HEK293 (cell line): ENCODE measurements around the gene RNASEH2A.

Experiments
- CTCF ChIA-PET: fragments of 350-600 bp; formaldehyde crosslinking; extraction: SDS; loops from one replicate; lab custom pipeline; 2021; ENCODE audit warnings: antibody characterized with exemption; lab: Yijun Ruan, JAX
- POLR2A ChIA-PET: fragments of 300-600 bp; formaldehyde crosslinking; extraction: SDS; loops from one replicate; lab custom pipeline; 2020; ENCODE audit warnings: antibody characterized with exemption, inconsistent platforms; lab: Yijun Ruan, JAX
- H3K27ac ChIP-seq: fragments of 200-500 bp; sonication (Bioruptor generic); 2 replicates; pipeline ENCODE4 v1.5.1; 2014; ENCODE audit warnings: low read depth, low read length, control low read depth, inconsistent platforms; ENCODE audit errors: extremely low read depth
- H3K36me3 ChIP-seq, 2 experiments: fragments of 200-500 bp in 1 of 2; sonication (Bioruptor generic) in 1 of 2; 1 replicate in 1 of 2; 2 replicates in 1 of 2; pipeline ENCODE4 v1.5.1; 2014 to 2017; ENCODE audit warnings: inconsistent platforms in 2 of 2, low read length in 2 of 2; ENCODE audit not compliant: control insufficient read depth in 2 of 2, insufficient read depth in 1 of 2
- H3K4me1 ChIP-seq: fragments of 200-500 bp; sonication (Bioruptor generic); 2 replicates; pipeline ENCODE4 v1.5.1; 2014; ENCODE audit warnings: mild to moderate bottlenecking, low read length, inconsistent platforms; ENCODE audit not compliant: control insufficient read depth, insufficient read depth
- H3K4me3 ChIP-seq: 2 replicates; pipeline ENCODE4 v1.5.1; 2011; ENCODE audit warnings: low read depth, mild to moderate bottlenecking, control low read depth, low read length, moderate library complexity
- H3K9me3 ChIP-seq: fragments of 200-500 bp; sonication (Bioruptor generic); 2 replicates; pipeline ENCODE4 v1.5.1; 2014; ENCODE audit warnings: low read depth, low read length, inconsistent platforms; ENCODE audit not compliant: control insufficient read depth, insufficient read depth
- EGR2 ChIP-seq: fragments of 450-650 bp; formaldehyde crosslinking; IDR thresholded peaks from 2 replicates; pipeline ENCODE4 v1.5.1; 2016; ENCODE audit warnings: low read depth, missing biosample characterization, missing genetic modification characterization
- HOXD13 ChIP-seq: sonication (generic); formaldehyde crosslinking; IDR thresholded peaks from 2 replicates; pipeline ENCODE4 v1.8.0; 2022; ENCODE audit warnings: missing genetic modification reagents, borderline replicate concordance
- IKZF3 ChIP-seq: fragments of 450-650 bp; IDR thresholded peaks from 2 replicates; pipeline ENCODE4 v1.5.0; 2018; ENCODE audit warnings: missing biosample characterization, mild to moderate bottlenecking, missing genetic modification characterization, moderate library complexity
- MYNN ChIP-seq: fragments of 450-650 bp; formaldehyde crosslinking; IDR thresholded peaks from 2 replicates; pipeline ENCODE4 v1.5.1; 2016; ENCODE audit warnings: missing biosample characterization, missing genetic modification characterization, borderline replicate concordance
- PRDM1 ChIP-seq: fragments of 450-650 bp; formaldehyde crosslinking; IDR thresholded peaks from 2 replicates; pipeline ENCODE4; 2016; ENCODE audit warnings: missing biosample characterization, missing genetic modification characterization
- TCF7L2 ChIP-seq: IDR thresholded peaks from 2 replicates; pipeline ENCODE4 v1.6.1; 2011; ENCODE audit warnings: low read depth, mild to moderate bottlenecking, inconsistent platforms, low read length, moderate library complexity, borderline replicate concordance
- ZBTB7A ChIP-seq: fragments of 450-650 bp; formaldehyde crosslinking; IDR thresholded peaks from 2 replicates; pipeline ENCODE4 v1.5.1; 2016; ENCODE audit warnings: low read depth, missing biosample characterization, missing genetic modification characterization
- ZBTB8A ChIP-seq: fragments of 450-650 bp; formaldehyde crosslinking; IDR thresholded peaks from 2 replicates; pipeline ENCODE4 v1.5.1; 2016; ENCODE audit warnings: missing biosample characterization, missing genetic modification characterization
- ZFHX2 ChIP-seq: fragments of 450-650 bp; formaldehyde crosslinking; conservative IDR thresholded peaks from 2 replicates; pipeline ENCODE4 v1.5.1; 2016; ENCODE audit warnings: missing biosample characterization, missing genetic modification characterization
- ZFP41 ChIP-seq: fragments of 450-650 bp; formaldehyde crosslinking; IDR thresholded peaks from 2 replicates; pipeline ENCODE4 v1.5.1; 2016; ENCODE audit warnings: missing biosample characterization, missing genetic modification characterization, borderline replicate concordance
- ZNF114 ChIP-seq: fragments of 450-650 bp; formaldehyde crosslinking; IDR thresholded peaks from 2 replicates; pipeline ENCODE4 v1.5.0; 2017; ENCODE audit warnings: missing biosample characterization, missing genetic modification characterization
- ZNF175 ChIP-seq: fragments of 450-650 bp; formaldehyde crosslinking; IDR thresholded peaks from 2 replicates; pipeline ENCODE4 v1.5.1; 2016; ENCODE audit warnings: missing biosample characterization, missing genetic modification characterization
- ZNF184 ChIP-seq: fragments of 450-650 bp; IDR thresholded peaks from 2 replicates; pipeline ENCODE4 v1.5.1; 2018; ENCODE audit warnings: missing biosample characterization, mild to moderate bottlenecking, missing genetic modification characterization
- ZNF24 ChIP-seq: fragments of 450-650 bp; formaldehyde crosslinking; IDR thresholded peaks from 2 replicates; pipeline ENCODE4 v1.5.1; 2016; ENCODE audit warnings: missing biosample characterization, missing genetic modification characterization
- ZNF274 ChIP-seq, 2 experiments: fragments of 200-500 bp in 1 of 2; fragments of 450-650 bp in 1 of 2; sonication (Bioruptor generic) in 1 of 2; formaldehyde crosslinking in 1 of 2; IDR thresholded peaks; 2 replicates each; pipeline versions ENCODE4 v1.5.1 to v1.6.1; 2014 to 2016; ENCODE audit warnings: borderline replicate concordance in 1 of 2, inconsistent platforms in 1 of 2, low read length in 1 of 2, missing biosample characterization in 1 of 2, missing genetic modification characterization in 1 of 2
- ZNF280D ChIP-seq: fragments of 450-650 bp; formaldehyde crosslinking; IDR thresholded peaks from 2 replicates; pipeline ENCODE4 v1.5.1; 2016; ENCODE audit warnings: missing biosample characterization, missing genetic modification characterization
- ZNF341 ChIP-seq: fragments of 450-650 bp; formaldehyde crosslinking; IDR thresholded peaks from 2 replicates; pipeline ENCODE4; 2016; ENCODE audit warnings: low read depth, missing biosample characterization, missing genetic modification characterization
- ZNF549 ChIP-seq: fragments of 450-650 bp; IDR thresholded peaks from 2 replicates; pipeline ENCODE4 v1.5.1; 2018; ENCODE audit warnings: missing biosample characterization, missing genetic modification characterization, mild to moderate bottlenecking, inconsistent platforms, moderate library complexity
- ZNF561 ChIP-seq: fragments of 450-650 bp; IDR thresholded peaks from 2 replicates; pipeline ENCODE4 v1.5.1; 2018; ENCODE audit warnings: missing biosample characterization, missing genetic modification characterization, borderline replicate concordance
- ZNF704 ChIP-seq: fragments of 450-650 bp; formaldehyde crosslinking; IDR thresholded peaks from 2 replicates; pipeline ENCODE4 v1.5.1; 2016; ENCODE audit warnings: missing biosample characterization, missing genetic modification characterization
- ZNF837 ChIP-seq: fragments of 450-650 bp; formaldehyde crosslinking; IDR thresholded peaks from 2 replicates; pipeline ENCODE4 v1.5.1; 2016; ENCODE audit warnings: missing biosample characterization, missing genetic modification characterization
- TF ChIP-seq, protein P1 (sequence below): fragments of 450-650 bp; formaldehyde crosslinking; IDR thresholded peaks from 2 replicates; pipeline ENCODE4 v1.5.1; 2016; ENCODE audit warnings: missing biosample characterization, missing genetic modification characterization
- TF ChIP-seq, protein P2 (sequence below): fragments of 450-650 bp; formaldehyde crosslinking; IDR thresholded peaks from 2 replicates; pipeline ENCODE4 v1.5.1; 2016; ENCODE audit warnings: missing biosample characterization, missing genetic modification characterization
- TF ChIP-seq, protein P3 (sequence below): fragments of 450-650 bp; formaldehyde crosslinking; IDR thresholded peaks from 2 replicates; pipeline ENCODE4 v1.5.1; 2016; ENCODE audit warnings: missing biosample characterization, missing genetic modification characterization

Gene RNASEH2A

GRCh38 chr19:12770922-12771321 is 35.5 kb upstream of the RNASEH2A start:
- Histone ChIP-seq H3K36me3 (peaks cover 0 to 23% of the 10 kb centered on the region in 2 experiments; a peak in 2 of 3 replicates), H3K27ac (no peak overlapping the region), H3K4me1 (no peaks in the 10 kb centered on the region; the same call in 1 of the 2 replicates), H3K9me3 (no peaks in the 10 kb centered on the region), H3K4me3 (no peak overlapping the region)
- TF ChIP-seq ZNF704 (tag by site-specific recombination) (no peak), ZNF341 (peak; percentile 55), ZBTB8A (no peak), PRDM1 (tag by site-specific recombination) (no peak), ZNF184 (no peak), HOXD13 (CRISPR knock-in tag) (no peak)
- ChIA-PET POLR2A (interaction anchor here (1.1 kb wide), 1 partner anchor 21 kb away, joined by 3 read pairs; the partner anchor contains the start of gene JUNB), CTCF (interaction anchor here (1.2 kb wide), 1 partner anchor 10 kb away, joined by 5 read pairs; no protein-coding TSS in a partner anchor)

DNA sequence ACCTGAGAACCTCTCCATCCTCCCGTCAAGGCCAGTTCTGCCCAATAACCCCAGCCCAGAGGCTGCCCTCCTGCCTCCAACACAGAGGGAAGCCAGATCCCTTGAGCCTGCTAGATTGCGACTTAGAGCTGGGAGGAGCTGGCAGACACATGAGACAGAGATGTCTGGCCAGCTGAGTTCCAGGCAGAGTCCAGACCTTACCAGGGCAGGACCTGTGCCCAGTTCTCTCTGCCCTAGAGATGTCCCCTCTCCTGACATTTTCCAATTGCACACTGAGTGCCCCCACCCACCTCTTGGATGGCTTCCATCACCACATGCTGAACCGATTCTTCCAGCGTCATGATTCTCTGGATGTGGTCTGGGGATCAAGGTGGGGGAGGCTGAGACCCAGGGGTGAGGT is 34.1 kb upstream of the RNASEH2A start:
- POLR2A ChIA-PET, result interaction anchor here (1.6 kb wide), 1 partner anchor 20 kb away, joined by 15 read pairs; the partner anchor contains the start of gene JUNB
- no peaks in the 10 kb centered on the region; the same call in 1 of the 2 replicates for H3K4me1 ChIP-seq
- H3K4me3 ChIP-seq, result no peak overlapping the region
- peaks cover 0 to 23% of the 10 kb centered on the region in 2 experiments; a peak in 1 of 3 replicates for H3K36me3 ChIP-seq
- H3K9me3 ChIP-seq, result no peaks in the 10 kb centered on the region
- CTCF ChIA-PET, result interaction anchor here (1.0 to 11.4 kb wide), 6 partner anchors 8 to 36 kb away, joined by 3 to 234 read pairs (median 20); partner anchors contain the start of genes JUNB, PRDX2 and THSD8
- H3K27ac ChIP-seq, result no peak overlapping the region
- TF ChIP-seq IKZF3 (tag by site-specific recombination), result no peak
- TF ChIP-seq ZFHX2 (tag by site-specific recombination), result no peak
- TF ChIP-seq MYNN, result no peak
- TF ChIP-seq, protein P1, sequence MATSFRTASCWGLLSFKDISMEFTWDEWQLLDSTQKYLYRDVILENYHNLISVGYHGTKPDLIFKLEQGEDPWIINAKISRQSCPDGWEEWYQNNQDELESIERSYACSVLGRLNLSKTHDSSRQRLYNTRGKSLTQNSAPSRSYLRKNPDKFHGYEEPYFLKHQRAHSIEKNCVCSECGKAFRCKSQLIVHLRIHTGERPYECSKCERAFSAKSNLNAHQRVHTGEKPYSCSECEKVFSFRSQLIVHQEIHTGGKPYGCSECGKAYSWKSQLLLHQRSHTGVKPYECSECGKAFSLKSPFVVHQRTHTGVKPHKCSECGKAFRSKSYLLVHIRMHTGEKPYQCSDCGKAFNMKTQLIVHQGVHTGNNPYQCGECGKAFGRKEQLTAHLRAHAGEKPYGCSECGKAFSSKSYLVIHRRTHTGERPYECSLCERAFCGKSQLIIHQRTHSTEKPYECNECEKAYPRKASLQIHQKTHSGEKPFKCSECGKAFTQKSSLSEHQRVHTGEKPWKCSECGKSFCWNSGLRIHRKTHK (tag by site-specific recombination), result no peak
- no peak for TF ChIP-seq ZNF280D (tag by site-specific recombination)
- TF ChIP-seq, protein P2, sequence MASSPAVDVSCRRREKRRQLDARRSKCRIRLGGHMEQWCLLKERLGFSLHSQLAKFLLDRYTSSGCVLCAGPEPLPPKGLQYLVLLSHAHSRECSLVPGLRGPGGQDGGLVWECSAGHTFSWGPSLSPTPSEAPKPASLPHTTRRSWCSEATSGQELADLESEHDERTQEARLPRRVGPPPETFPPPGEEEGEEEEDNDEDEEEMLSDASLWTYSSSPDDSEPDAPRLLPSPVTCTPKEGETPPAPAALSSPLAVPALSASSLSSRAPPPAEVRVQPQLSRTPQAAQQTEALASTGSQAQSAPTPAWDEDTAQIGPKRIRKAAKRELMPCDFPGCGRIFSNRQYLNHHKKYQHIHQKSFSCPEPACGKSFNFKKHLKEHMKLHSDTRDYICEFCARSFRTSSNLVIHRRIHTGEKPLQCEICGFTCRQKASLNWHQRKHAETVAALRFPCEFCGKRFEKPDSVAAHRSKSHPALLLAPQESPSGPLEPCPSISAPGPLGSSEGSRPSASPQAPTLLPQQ, result no peak
- no peak for TF ChIP-seq ZNF24
- TF ChIP-seq TCF7L2, result no peak
- TF ChIP-seq ZFP41 (tag by site-specific recombination), result no peak
- TF ChIP-seq, protein P3, sequence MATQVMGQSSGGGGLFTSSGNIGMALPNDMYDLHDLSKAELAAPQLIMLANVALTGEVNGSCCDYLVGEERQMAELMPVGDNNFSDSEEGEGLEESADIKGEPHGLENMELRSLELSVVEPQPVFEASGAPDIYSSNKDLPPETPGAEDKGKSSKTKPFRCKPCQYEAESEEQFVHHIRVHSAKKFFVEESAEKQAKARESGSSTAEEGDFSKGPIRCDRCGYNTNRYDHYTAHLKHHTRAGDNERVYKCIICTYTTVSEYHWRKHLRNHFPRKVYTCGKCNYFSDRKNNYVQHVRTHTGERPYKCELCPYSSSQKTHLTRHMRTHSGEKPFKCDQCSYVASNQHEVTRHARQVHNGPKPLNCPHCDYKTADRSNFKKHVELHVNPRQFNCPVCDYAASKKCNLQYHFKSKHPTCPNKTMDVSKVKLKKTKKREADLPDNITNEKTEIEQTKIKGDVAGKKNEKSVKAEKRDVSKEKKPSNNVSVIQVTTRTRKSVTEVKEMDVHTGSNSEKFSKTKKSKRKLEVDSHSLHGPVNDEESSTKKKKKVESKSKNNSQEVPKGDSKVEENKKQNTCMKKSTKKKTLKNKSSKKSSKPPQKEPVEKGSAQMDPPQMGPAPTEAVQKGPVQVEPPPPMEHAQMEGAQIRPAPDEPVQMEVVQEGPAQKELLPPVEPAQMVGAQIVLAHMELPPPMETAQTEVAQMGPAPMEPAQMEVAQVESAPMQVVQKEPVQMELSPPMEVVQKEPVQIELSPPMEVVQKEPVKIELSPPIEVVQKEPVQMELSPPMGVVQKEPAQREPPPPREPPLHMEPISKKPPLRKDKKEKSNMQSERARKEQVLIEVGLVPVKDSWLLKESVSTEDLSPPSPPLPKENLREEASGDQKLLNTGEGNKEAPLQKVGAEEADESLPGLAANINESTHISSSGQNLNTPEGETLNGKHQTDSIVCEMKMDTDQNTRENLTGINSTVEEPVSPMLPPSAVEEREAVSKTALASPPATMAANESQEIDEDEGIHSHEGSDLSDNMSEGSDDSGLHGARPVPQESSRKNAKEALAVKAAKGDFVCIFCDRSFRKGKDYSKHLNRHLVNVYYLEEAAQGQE (tag by site-specific recombination), result no peak
- no peak for TF ChIP-seq ZNF114 (tag by site-specific recombination)
- TF ChIP-seq ZNF175, result no peak
- no peak for TF ChIP-seq ZNF561
- no peak for TF ChIP-seq ZBTB7A
- TF ChIP-seq ZNF341, result no peak
- TF ChIP-seq ZNF549 (tag by site-specific recombination), result no peak
- no peak for TF ChIP-seq ZNF837 (tag by site-specific recombination)
- no peak for TF ChIP-seq ZNF274 (IDR thresholded peaks at IDR 0.05; ENCODE audit: low read length)
- no peak for TF ChIP-seq ZNF274 (tag by site-specific recombination; IDR thresholded peaks at IDR 0.05; ENCODE audit: borderline replicate concordance)
- no peak for TF ChIP-seq EGR2
